Epithelial cell of esophagus (primary cell): ENCODE data around the gene CFTR.

ENCODE experiments used
- DNase-seq: peaks from one replicate; pipeline ENCODE4 v3.0.0; 2010; ENCODE audit warnings: low read depth
- H3K4me3 ChIP-seq: 2 replicates; pipeline ENCODE4 v1.5.1; 2011; ENCODE audit warnings: mild to moderate bottlenecking, low read length, control low read depth
- TF ChIP-seq, protein P1 (sequence below): IDR thresholded peaks from 2 replicates; pipeline ENCODE4 v1.5.1; 2011; ENCODE audit warnings: low read depth, mild to moderate bottlenecking, low read length, control low read depth, inconsistent platforms; ENCODE audit not compliant: insufficient read depth; ENCODE audit errors: missing control alignments

Gene CFTR

DNA sequence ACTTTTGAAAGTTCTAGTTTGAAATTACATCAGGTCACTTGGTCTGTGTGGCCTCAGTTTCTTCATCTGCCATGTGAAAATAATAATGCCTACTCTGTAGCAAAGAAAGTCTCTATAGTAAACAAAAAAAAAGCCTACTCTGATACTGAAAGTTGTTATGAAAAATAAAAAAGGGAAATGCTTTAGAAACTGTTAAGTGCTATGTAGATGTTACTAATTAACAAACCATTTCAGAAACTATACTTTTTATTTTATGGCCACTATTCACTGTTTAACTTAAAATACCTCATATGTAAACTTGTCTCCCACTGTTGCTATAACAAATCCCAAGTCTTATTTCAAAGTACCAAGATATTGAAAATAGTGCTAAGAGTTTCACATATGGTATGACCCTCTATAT lies 50.6 kb downstream of the CFTR start:
- H3K4me3 ChIP-seq = no peak overlapping the region
- TF ChIP-seq, protein P1, sequence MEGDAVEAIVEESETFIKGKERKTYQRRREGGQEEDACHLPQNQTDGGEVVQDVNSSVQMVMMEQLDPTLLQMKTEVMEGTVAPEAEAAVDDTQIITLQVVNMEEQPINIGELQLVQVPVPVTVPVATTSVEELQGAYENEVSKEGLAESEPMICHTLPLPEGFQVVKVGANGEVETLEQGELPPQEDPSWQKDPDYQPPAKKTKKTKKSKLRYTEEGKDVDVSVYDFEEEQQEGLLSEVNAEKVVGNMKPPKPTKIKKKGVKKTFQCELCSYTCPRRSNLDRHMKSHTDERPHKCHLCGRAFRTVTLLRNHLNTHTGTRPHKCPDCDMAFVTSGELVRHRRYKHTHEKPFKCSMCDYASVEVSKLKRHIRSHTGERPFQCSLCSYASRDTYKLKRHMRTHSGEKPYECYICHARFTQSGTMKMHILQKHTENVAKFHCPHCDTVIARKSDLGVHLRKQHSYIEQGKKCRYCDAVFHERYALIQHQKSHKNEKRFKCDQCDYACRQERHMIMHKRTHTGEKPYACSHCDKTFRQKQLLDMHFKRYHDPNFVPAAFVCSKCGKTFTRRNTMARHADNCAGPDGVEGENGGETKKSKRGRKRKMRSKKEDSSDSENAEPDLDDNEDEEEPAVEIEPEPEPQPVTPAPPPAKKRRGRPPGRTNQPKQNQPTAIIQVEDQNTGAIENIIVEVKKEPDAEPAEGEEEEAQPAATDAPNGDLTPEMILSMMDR = no peak
- no peak for DNase-seq

DNA sequence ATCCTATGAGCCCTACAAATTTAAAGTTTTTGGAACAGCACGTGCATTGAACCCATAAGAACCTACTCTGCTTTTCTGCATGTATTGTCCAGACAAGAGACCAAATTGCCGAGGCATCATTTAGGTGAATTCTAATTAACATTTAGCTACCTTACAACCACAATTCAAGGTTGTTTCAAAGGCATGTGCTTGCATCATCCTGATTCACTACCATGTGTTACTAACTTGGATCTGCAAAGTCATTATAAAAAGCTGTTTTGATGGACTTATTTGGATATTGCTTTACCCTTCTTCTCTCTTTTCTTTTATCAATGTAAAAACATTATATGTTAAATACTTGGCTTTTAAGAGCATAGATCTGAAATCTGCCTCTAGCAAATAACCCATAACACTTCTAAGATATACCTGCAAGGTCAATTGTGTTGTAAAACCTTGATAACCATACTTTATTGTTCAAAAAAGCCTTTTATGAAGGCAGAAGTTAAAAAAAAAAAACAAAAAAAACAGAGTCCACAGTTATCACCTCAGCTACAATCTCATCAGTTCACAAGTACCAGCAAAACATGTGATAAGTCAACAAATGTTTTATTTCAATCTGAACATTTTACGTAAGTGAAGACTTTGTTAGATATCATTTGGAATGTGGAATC lies 51.9 kb downstream of the CFTR start:
- TF ChIP-seq, protein P1 = no peak
- peak; percentile 14 for DNase-seq

DNA sequence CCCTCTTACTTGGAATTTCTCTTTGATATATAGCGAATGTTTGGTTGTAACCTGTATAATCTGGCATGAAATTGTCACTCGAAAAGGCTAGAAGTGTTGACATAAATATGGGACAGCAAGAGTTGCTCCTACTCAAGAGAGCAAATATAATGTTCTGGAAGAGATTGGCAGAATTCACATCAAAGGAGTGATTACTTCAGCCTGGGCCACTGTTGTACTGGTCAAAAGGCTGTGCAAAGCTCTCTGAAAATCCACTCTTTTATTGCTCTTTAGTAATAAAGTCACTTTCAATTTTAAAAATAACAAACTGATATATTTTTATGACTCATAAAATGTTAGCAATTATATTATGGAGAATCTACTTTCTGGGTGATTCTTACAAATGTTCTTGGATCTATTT lies 58.2 kb downstream of the CFTR start:
- TF ChIP-seq, protein P1 = no peak
- no peak overlapping the region for H3K4me3 ChIP-seq
- DNase-seq = no peak

More for the DNA sequence above, 51.9 kb downstream of the CFTR start:
- H3K4me3 ChIP-seq = no peak overlapping the region

DNA sequence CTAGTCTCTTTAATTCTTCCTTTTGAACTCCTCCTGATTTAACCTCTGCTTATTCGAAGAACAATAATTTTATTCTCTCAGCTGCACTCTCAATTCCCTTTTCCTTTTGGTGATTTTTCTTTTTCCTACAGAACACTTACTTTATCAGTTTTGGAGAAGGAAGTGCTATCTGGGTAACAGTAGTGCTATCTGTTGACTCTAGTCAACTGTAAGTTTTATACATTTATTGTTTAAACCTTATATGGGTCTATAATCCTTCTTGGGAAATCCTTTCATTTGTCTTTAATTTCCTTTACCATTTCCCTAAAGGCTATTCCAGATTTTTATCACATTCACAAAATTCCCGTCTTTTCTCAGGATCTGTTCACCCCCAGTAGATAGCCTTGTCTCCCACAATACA lies 64.2 kb downstream of the CFTR start:
- TF ChIP-seq, protein P1 = no peak
- DNase-seq = no peak
- H3K4me3 ChIP-seq = no peak overlapping the region

DNA sequence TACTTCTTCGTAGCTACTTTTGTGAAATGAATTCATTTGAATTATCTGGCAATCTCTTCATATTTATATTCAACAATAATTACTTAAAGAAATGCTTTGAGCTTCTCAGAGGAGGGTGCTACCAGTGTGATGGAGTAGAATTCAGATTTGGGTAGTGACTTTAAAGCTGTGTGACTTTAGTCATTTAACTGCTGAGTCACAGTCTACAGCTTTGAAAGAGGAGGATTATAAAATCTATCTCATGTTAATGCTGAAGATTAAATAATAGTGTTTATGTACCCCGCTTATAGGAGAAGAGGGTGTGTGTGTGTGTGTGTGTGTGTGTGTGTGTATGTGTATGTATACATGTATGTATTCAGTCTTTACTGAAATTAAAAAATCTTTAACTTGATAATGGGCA lies 68.2 kb downstream of the CFTR start:
- H3K4me3 ChIP-seq = no peak overlapping the region
- TF ChIP-seq, protein P1 = no peak
- DNase-seq = no peak

DNA sequence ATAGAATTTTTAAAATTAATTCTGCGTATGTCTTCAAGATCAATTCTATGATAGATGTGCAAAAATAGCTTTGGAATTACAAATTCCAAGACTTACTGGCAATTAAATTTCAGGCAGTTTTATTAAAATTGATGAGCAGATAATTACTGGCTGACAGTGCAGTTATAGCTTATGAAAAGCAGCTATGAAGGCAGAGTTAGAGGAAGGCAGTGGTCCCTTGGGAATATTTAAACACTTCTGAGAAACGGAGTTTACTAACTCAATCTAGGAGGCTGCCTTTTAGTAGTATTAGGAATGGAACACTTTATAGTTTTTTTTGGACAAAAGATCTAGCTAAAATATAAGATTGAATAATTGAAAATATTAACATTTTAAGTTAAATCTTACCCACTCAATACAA lies 70.8 kb downstream of the CFTR start:
- no peak overlapping the region for H3K4me3 ChIP-seq
- DNase-seq = no peak
- TF ChIP-seq, protein P1 = no peak

DNA sequence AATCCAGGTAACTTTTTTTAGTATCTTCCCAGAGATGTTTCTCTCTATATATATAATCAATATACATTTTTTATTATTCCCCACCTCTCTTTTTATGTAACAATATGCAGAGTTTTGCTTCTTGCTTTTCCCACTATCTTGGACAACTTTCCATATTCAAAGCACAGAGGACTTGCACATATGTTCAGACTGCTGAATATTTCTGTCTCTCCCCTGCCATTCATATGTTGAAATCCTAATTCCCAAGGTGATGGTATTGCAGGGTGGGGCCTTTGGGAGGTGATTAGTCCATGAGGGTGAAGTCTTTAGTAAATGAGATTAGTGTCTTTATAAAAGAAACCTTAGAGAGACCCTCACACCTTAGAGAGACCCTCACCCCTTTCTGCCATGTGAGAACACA lies 72.8 kb downstream of the CFTR start:
- no peak for DNase-seq
- H3K4me3 ChIP-seq = no peak overlapping the region
- TF ChIP-seq, protein P1 = no peak
